Measurements from ENCODE around the gene CTSL. TPM values are rescaled to one million over a fixed set of nuclear protein-coding genes. Genes with fewer than 3 reads are reported as not detected.
"Not testable (repeated sequence)": the region's sequence is repeated elsewhere in the genome, so short reads cannot be mapped to it uniquely, and the experiment has no call there.

CTSL gene
- polyA plus RNA-seq, 2 of the 4 experiments (the other 2 are of a cell fraction): 725 to 902 TPM

DNA sequence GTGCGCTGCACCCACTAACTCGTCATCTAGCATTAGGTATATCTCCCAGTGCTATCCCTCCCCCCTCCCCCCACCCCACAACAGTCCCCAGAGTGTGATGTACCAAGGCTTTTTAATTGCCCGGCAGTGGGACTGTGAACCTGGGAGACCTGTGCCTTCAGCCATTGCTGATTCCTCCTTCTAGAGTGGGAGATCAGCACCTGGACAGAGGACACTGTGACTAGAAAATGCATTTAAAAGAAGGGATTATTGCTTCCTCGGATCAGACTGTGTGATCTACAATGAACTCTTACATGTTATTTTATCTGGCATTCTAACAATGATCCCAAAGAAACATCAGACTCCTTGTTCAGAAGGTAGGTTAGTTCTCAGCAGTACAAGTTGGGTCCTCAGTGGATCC lies 25.9 kb downstream of the CTSL start:
- DNase-seq (ENCODE audit: low read depth in 1 of 2, low spot score in 1 of 2) (no peak), ATAC-seq (no peak), FAIRE-seq (no peak)
- H3K27ac ChIP-seq: no peak overlapping the region
- POLR2A ChIA-PET: no interaction called here
- 0 out of 3 replicates have a peak, but pooled peaks cover 3% of the 10 kb centered on the region for H3K9me3 ChIP-seq
- no peaks in the 10 kb centered on the region for H3K4me1 ChIP-seq
- no peak overlapping the region for H3K4me3 ChIP-seq
- H3K4me2 ChIP-seq: no peak overlapping the region
- WGBS (ENCODE audit: missing lambda C conversion rate): 80% methylated on average over 3 of the region's 4 CpGs
- TF ChIP-seq EP300 (IDR thresholded peaks at IDR 0.05) (no peak), CBX8 (IDR thresholded peaks at IDR 0.05) (no peak)
- TF ChIP-seq, protein P1, sequence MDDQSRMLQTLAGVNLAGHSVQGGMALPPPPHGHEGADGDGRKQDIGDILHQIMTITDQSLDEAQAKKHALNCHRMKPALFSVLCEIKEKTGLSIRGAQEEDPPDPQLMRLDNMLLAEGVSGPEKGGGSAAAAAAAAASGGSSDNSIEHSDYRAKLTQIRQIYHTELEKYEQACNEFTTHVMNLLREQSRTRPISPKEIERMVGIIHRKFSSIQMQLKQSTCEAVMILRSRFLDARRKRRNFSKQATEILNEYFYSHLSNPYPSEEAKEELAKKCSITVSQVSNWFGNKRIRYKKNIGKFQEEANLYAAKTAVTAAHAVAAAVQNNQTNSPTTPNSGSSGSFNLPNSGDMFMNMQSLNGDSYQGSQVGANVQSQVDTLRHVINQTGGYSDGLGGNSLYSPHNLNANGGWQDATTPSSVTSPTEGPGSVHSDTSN (IDR thresholded peaks at IDR 0.05): no peak
- TF ChIP-seq, protein P2, sequence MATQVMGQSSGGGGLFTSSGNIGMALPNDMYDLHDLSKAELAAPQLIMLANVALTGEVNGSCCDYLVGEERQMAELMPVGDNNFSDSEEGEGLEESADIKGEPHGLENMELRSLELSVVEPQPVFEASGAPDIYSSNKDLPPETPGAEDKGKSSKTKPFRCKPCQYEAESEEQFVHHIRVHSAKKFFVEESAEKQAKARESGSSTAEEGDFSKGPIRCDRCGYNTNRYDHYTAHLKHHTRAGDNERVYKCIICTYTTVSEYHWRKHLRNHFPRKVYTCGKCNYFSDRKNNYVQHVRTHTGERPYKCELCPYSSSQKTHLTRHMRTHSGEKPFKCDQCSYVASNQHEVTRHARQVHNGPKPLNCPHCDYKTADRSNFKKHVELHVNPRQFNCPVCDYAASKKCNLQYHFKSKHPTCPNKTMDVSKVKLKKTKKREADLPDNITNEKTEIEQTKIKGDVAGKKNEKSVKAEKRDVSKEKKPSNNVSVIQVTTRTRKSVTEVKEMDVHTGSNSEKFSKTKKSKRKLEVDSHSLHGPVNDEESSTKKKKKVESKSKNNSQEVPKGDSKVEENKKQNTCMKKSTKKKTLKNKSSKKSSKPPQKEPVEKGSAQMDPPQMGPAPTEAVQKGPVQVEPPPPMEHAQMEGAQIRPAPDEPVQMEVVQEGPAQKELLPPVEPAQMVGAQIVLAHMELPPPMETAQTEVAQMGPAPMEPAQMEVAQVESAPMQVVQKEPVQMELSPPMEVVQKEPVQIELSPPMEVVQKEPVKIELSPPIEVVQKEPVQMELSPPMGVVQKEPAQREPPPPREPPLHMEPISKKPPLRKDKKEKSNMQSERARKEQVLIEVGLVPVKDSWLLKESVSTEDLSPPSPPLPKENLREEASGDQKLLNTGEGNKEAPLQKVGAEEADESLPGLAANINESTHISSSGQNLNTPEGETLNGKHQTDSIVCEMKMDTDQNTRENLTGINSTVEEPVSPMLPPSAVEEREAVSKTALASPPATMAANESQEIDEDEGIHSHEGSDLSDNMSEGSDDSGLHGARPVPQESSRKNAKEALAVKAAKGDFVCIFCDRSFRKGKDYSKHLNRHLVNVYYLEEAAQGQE (IDR thresholded peaks at IDR 0.05): peak; percentile 51; the same call in 1 of the 2 replicates
- CTCF ChIA-PET: no interaction called here

DNA sequence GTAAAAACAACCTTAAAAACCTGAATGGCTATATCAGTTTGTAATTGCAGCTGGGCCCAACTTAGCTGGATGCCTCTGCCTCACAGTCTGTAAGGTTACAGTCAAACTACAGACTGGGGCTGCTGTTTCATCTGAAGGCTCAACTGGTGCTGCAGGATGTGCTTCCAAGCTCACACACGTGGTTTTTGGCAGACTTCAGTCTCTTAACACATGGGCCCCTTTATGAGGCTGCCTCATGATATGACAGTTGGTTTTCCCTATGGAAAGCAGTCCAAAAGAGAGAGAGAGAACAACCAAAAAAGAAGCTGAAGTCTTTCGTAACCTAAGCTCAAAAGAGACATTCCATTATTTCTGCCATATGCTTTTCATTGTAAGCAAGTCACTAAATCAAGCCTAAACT lies 27.4 kb downstream of the CTSL start:
- peak; percentile 68 for FAIRE-seq
- ChIA-PET CTCF (interaction anchor here (0.6 to 1.1 kb wide), 2 partner anchors 9 to 56 kb away, joined by 3 read pairs; no protein-coding TSS in a partner anchor), POLR2A (no interaction called here)
- Histone ChIP-seq H3K4me2 (no peak overlapping the region), H3K4me3 (no peak overlapping the region), H3K4me1 (no peaks in the 10 kb centered on the region), H3K27ac (no peak overlapping the region), H3K9me3 (0 out of 3 replicates have a peak, but pooled peaks cover 3% of the 10 kb centered on the region)
- TF ChIP-seq, protein P3, sequence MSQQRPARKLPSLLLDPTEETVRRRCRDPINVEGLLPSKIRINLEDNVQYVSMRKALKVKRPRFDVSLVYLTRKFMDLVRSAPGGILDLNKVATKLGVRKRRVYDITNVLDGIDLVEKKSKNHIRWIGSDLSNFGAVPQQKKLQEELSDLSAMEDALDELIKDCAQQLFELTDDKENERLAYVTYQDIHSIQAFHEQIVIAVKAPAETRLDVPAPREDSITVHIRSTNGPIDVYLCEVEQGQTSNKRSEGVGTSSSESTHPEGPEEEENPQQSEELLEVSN (IDR thresholded peaks at IDR 0.05; ENCODE audit: borderline replicate concordance, low read depth): no peak
- ATAC-seq: no peak
- no peak for DNase-seq (ENCODE audit: low read depth in 1 of 2, low spot score in 1 of 2)
- 37% methylated on average over 2 of the region's 2 CpGs for WGBS (ENCODE audit: missing lambda C conversion rate)

DNA sequence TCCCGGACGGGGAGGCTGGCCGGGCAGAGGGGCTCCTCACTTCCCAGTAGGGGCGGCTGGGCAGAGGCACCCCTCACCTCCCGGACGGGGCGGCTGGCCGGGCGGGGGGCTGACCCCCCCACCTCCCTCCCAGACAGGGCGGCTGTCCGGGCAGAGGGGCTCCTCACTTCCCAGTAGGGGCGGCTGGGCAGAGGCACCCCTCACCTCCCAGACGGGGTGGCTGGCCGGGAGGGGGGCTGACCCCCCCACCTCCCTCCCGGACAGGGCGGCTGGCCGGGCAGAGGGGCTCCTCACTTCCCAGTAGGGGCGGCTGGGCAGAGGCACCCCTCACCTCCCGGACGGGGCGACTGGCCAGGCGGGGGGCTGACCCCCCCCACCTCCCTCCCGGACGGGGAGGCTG lies 32.4 kb downstream of the CTSL start:
- ATAC-seq; CTCF ChIA-PET; FAIRE-seq; H3K4me3 ChIP-seq; POLR2A ChIA-PET; H3K9me3 ChIP-seq; H3K27ac ChIP-seq; H3K4me1 ChIP-seq; H3K4me2 ChIP-seq; DNase-seq (ENCODE audit: low read depth in 1 of 2, low spot score in 1 of 2): not testable (repeated sequence)
- 84% methylated on average over 6 of the region's 24 CpGs for WGBS (ENCODE audit: missing lambda C conversion rate)

DNA sequence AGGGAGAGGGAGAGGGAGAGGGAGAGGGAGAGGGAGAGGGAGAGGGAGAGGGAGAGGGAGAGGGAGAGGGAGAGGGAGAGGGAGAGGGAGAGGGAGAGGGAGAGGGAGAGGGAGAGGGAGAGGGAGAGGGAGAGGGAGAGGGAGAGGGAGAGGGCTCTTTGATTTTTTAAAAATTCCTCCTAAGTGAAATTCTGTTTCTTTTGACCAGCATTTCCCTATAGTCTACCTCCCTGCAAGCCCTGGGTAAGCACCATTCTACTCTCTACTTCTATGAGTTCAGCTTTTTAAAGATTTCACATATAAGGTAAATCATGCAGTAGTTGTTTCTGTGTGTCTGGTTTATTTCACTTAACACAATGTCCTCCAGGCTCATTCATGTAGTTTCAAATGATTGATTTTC lies 34.1 kb downstream of the CTSL start:
- CTCF ChIA-PET; DNase-seq (ENCODE audit: low read depth in 1 of 2, low spot score in 1 of 2); H3K4me3 ChIP-seq; H3K4me2 ChIP-seq; POLR2A ChIA-PET; ATAC-seq; H3K4me1 ChIP-seq; H3K27ac ChIP-seq; H3K9me3 ChIP-seq; FAIRE-seq: not testable (repeated sequence)

DNA sequence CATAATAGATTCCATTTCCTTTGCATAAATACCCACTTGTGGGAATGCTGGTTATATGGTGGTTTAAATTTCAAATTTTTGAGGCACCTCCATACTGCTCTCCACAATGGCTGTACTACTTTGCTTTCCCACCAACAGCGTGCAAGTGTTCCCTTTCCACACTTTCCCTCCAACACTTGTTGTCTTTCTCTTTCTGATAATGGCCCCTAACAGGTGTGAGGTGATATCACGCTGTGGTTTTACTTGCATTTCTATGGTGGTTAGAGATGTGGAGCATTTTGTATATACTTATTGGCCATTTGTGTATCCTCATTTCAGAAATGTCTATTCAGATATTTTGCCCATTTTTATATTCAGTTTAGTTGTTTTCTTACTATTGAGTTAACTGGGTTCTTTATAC lies 34.6 kb downstream of the CTSL start:
- no peak overlapping the region for H3K27ac ChIP-seq
- TF ChIP-seq RCOR1 (IDR thresholded peaks at IDR 0.05; ENCODE audit: low read depth, low read length) (no peak), EHMT2 (IDR thresholded peaks at IDR 0.05; ENCODE audit: low read depth) (no peak), POLR2A (IDR thresholded peaks at IDR 0.05; ENCODE audit: low read length) (no peak), CHD4 (IDR thresholded peaks at IDR 0.05; ENCODE audit: borderline replicate concordance) (no peak), SREBF2 (IDR thresholded peaks at IDR 0.05) (no peak), CHD2 (IDR thresholded peaks at IDR 0.05; ENCODE audit: low read length, partially characterized antibody) (no peak), EHF (CRISPR knock-in tag; IDR thresholded peaks at IDR 0.05) (no peak), HEYL (CRISPR knock-in tag; IDR thresholded peaks at IDR 0.05) (no peak), CBX8 (IDR thresholded peaks at IDR 0.05) (no peak), HOXB5 (CRISPR knock-in tag; IDR thresholded peaks at IDR 0.05) (no peak), NFE2L2 (conservative IDR thresholded peaks at IDR 0.05; ENCODE audit: low read length) (no peak), CEBPB (IDR thresholded peaks at IDR 0.05) (no peak), FOSB (CRISPR knock-in tag; IDR thresholded peaks at IDR 0.05) (no peak), NPAS2 (CRISPR knock-in tag; IDR thresholded peaks at IDR 0.05; ENCODE audit: borderline replicate concordance) (no peak), MAZ (IDR thresholded peaks at IDR 0.05; ENCODE audit: borderline replicate concordance, low read depth, low read length) (no peak), TFCP2L1 (CRISPR knock-in tag; IDR thresholded peaks at IDR 0.05) (no peak), JUN (IDR thresholded peaks at IDR 0.05) (no peak), ZC3H11A (IDR thresholded peaks at IDR 0.05) (no peak), NR3C1 (IDR thresholded peaks at IDR 0.05) (no peak)
- TF ChIP-seq, protein P4, sequence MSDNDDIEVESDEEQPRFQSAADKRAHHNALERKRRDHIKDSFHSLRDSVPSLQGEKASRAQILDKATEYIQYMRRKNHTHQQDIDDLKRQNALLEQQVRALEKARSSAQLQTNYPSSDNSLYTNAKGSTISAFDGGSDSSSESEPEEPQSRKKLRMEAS (IDR thresholded peaks at IDR 0.05): no peak
- ChIA-PET POLR2A (no interaction called here), CTCF (no interaction called here)
- FAIRE-seq (no peak), ATAC-seq (no peak), DNase-seq (ENCODE audit: low read depth in 1 of 2, low spot score in 1 of 2) (no peak)
- no peaks in the 10 kb centered on the region for H3K9me3 ChIP-seq
- H3K4me3 ChIP-seq: no peak overlapping the region
- WGBS (ENCODE audit: missing lambda C conversion rate): 97% methylated on average over 2 of the region's 2 CpGs
- H3K4me1 ChIP-seq: no peaks in the 10 kb centered on the region
- no peak overlapping the region for H3K4me2 ChIP-seq
